D341Med (cell line): ENCODE data around the gene NCR2.
"Not testable (repeated sequence)": the region's sequence is repeated elsewhere in the genome, so short reads cannot be mapped to it uniquely, and the experiment has no call there.

Experiments
- DNase-seq: peaks from one replicate; pipeline ENCODE4 v3.0.0; 2012; ENCODE audit warnings: low spot score

Gene NCR2, protein sequence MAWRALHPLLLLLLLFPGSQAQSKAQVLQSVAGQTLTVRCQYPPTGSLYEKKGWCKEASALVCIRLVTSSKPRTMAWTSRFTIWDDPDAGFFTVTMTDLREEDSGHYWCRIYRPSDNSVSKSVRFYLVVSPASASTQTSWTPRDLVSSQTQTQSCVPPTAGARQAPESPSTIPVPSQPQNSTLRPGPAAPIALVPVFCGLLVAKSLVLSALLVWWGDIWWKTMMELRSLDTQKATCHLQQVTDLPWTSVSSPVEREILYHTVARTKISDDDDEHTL

DNA sequence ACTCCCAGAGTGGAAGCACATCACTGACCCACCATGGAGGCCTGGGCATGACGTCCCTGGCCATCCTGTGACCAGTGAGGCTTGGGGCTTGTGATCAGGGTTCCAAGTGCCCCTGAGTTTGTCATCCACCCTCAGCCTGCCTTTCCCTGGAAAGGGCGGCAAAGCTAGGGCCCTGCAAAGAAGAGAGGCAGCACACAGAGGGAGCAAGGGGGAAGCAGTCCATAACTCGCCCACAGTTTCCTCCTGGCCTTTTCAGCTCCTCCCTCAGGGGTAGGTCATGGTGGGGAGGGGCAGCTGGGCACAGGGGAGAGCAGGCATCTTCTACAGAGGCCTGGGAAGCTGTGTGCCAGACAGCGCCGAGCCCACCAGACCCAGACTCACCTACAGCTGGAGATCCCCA, at the start of gene NCR2:
NCR2 (plus strand) TSS at position 313 of the 400 bp plus-strand sequence. CDS start 269 bp downstream, outside the sequence.
- DNase-seq: no peak

DNA sequence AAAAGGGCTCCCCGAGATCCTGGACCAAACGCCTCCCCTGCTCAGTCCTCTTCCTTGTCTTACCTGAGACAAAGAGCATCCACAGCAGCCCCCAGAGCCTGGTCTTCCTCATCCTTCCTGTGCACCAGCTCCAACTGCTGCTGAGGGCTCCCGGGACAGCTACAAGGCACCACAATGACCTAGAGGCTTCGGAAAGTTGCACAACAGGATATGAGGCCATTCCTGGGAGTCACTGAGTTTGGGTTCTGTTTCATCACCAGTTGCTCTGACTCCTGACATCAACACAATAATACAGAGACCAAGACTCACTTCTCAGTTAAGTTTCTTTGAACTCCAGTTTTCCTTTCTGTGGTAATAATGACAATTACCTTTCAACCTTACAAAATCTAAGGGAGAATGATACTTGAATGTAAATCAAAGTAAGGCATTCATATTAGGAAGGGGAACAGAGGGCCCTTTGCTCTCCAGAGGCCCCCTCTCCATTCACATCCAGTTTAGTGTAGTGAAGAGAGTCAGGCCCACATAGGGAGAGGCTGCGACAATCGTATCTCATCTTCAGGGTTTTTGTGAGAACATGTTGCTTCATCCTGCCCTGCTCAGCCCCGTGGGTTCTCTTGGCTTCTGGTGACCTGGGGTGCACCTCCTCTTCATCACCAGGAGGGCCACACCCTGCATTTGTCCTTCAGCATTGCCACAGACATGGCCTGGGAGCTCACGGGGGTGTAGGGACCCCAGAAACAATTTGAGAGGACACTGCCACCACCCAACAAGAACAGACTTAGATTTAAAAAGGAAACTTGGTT, 48.7 kb upstream of the NCR2 start, which contains the start of gene TREM1:
TREM1 (minus strand) TSS at position 139 of the 803 bp plus-strand sequence; CDS start at position 112, 27 bp downstream.
- no peak for DNase-seq

DNA sequence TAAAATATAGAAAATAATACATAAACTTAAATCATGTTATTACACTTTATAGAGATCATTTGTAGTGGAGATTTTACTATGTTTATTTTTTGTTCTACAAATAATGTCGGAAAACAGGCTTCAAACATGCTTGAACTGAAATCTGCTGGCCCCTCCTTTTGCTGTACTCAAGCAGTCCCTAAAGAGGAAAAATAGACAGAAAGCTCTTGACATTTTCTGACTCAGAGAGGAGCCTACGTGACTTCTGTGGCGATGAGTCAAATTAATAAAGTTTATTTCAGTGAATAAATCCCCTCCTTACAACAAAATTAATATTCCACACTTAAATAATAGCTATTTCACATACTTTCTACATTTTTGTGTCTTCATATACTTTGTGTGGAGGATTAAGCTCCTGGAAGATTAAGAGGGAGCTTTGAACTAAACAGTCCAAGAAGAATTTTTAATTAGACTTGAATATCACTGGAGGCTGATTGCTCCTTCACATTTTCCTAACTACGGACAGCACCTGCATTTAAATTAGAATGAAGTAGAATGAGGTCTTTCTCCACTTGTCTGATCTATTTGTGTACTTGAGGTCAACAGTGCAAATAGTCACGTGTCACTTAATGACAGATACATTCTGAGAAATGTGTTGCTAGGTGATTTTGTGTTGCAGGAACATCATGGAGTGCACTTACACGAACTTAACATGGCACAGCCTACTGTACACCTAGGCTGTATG, 47.2 kb upstream of the NCR2 start:
- DNase-seq: no peak

DNA sequence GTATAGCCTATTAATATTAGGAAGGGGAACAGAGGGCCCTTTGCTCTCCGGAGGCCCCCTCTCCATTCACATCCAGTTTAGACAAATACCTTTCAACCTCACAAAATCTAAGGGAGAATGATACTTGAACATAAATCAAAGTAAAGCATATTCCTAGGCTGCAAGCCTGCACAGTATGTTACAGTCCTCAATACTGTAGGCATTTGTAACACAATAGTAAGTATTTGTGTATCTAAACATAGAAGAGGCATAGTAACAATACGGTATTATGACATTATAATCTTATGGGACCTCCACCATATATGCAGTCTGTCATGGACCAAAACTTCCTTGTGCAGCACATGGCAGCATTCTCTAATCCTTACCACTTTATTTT, 46.7 kb upstream of the NCR2 start:
- no peak for DNase-seq

DNA sequence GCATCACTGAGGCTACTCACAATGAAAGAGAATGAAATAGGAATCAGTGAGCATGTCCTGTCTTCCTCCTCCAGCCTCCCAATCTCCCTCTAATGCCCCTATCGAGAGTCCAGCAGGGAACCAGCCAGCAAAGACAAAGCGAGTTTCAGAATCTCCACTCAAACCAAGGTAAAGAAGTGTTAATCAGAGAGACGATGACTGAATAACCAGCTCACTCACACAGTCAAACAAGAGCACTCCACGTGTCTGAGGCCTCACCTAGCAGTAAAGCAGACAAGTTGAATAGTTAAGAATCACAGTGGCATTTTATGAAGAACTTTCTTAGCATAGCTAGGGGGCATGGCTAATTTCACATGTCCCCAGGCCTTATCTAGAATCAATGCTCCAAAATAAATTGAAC, 45.6 kb upstream of the NCR2 start:
- no peak for DNase-seq

- no peak for DNase-seq
Observed at GRCh38 chr6:41291717-41292116, 43.7 kb upstream of the NCR2 start.

- DNase-seq: no peak
Observed at GRCh38 chr6:41294214-41294872, 41.1 kb upstream of the NCR2 start.

- DNase-seq: not testable (repeated sequence)
Observed at GRCh38 chr6:41297248-41297647, 38.2 kb upstream of the NCR2 start.

- no peak for DNase-seq
Observed at GRCh38 chr6:41298785-41299502, 36.5 kb upstream of the NCR2 start.

DNA sequence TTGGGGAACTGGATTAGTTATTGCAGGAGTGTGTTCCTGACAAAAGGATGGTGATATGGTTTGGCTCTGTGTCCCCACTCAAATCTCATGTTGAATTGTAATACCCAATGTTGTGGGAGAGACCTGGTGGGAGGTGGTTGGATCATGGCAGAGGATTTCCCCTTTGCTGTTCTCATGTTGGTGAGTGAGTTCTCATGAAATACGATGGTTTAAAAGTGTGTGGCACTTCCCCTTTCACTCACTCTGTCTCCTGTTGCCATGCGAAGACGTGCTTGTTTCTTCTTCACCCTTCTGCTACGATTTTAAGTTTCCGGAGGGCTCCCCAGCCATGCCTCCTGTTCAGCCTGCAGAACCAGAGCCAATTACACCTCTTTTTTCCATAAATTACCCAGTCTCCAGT, 32.8 kb upstream of the NCR2 start:
- DNase-seq: no peak

DNA sequence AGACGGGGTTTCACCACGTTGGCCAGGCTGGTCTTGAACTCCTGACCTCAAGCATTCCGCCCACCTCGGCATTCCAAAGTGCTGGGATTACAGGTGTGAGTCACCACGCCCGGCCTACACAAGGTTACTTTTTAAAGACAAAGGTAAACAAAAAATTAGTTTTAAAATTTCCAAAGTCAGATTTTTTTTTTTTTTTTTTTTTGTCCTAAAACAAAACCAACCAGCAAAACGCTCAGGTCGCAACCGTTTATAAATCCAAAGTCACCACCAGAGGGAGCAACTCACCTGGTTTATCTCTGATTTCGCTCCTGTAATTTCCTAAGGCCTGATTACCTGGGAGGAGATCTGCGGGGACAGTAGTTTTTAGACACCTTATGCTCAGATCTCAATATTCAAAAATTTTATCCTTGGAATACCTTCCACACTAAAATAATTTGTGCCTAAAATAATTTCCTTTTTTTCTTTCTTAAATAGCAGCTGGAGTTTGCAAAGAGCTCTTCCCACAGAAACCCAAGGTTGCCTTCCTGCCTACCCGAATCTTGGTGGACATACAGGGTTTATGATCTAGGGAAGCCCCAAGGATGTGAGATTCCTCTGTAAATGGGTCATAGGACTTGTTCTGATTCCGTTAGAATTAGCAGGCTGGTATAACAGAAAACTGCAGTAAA, 29.1 kb upstream of the NCR2 start:
- DNase-seq: peak; percentile 58

DNA sequence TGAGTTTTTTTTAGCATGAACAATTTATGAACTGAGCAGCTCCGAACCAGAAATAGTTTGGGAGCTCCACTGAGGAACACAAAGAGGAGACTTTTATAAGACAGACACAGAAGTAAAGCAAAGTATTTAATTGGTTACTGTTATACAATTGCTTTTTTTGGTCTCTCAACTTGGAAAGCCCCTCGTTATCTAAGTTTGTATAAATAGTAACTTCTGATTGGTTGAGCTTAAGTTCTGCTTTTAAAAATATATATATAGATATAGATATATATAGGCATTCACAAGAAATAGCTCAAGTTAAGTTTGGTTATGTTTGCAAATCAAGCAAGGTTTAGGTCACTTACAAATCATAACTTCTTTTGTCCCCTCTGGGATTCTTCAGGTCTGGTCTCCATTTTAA, 20.2 kb upstream of the NCR2 start:
- no peak for DNase-seq

DNA sequence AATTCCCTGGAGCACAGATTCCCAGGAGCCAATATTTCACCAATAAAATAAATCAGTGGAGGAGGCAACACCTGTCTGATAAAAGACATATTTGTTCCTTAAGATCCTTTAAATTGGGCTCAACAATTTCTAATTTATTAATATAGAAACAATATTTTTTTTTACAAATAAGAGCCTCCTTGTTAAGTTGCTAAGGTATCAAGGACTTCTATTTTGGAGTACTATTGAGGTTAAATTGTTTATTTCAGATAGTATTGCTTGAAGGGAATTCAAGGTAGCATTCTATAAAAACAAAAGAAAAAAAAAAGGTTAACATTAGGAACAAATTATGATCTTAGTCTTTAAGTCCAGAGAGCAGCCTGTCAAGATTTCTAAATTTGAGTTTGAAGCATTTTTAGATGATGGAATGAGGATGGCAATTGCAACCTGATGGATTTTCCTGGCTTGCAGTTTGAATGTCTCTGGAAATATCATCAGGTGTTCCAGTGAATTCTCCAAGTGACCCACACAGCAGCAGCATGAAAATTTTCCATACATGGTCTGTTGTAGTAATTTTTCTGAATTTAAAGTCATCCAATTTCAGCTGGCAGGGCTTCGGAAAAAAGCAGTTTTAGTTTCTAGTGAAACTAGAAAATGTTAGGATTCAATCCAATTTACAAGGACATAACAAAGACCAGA, 19.3 kb upstream of the NCR2 start:
- DNase-seq: no peak

DNA sequence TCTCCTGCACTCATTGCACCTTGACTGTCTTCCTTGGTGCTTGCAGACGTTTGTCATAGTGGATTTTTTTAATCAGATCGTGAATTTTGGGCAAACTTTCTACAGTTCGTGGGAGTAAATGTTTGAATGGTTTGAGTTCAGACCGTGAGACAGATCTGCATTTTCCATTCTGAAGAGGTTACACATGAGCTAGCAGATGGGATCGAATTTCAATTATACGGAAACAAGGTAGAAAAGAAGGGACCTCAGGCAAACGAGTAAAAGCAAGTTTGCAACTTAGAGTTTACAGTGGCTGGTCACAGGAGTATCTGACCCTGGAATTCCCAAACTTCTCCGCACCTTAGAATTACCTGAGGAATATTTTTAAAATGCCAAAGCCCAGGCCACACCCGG, 17.2 kb upstream of the NCR2 start:
- no peak for DNase-seq

DNA sequence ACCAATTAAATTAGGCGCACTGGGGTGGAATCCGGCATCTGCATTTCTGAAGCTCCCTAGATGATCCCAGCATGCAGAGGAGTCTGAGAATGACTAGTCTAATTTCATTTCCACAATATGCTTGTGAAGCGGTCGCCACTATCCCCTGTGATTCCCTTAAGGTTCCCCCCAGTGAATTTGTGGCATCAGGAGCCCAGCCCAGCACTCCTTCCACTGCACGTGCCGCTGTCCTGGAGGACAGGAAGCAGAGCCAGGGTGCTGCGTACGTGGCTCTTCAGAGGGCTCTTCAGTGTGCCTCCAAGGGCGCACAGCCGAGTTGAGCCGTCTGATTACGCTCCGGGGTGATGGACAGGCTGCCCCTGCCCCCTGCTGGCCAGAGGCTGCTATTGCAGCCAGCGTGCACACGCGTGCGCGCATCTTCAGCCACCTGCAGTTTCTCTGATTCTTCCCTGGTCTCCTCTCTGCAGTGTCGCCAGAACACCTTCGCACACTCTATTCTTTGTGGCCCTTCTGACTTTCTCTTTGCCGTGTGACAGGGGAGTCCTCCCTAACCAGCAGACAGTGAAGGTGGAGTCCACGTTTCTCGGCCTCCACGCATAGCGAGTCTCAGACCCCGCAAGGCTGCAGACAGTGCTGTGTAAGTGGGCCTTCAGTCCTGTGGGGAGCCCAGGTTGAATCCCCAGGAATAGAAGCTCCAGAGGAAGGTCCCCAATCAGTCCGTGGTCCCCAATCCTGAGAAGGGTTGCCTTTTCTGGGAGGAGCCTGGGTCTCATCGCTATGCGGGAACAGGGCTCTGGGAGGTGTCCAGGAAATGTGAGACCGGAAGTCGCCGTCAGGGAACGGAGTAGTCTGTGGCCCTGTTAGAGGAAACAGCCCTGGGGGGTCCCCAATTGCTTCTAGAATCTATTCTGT, 16.5 kb upstream of the NCR2 start:
- peak; percentile 90 for DNase-seq

DNA sequence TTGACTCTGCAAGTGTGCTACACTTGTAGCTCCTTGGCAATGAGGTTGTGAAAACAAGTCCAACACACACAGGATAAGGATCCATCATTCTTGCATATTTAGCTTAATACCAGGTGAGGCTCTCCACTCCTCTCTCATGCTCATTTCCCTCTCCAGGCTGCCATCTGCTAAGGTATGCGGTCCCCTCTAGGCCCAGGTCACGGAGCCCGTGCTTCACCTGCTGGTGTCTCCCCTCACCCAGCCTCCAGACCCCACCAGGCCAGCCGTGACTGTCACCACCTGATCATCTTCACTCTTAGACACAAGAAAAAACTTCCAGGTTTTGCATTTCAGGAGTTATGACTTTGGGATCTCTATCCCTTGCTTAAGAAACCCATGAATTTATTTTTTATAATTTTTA, 14.2 kb upstream of the NCR2 start:
- DNase-seq: no peak

DNA sequence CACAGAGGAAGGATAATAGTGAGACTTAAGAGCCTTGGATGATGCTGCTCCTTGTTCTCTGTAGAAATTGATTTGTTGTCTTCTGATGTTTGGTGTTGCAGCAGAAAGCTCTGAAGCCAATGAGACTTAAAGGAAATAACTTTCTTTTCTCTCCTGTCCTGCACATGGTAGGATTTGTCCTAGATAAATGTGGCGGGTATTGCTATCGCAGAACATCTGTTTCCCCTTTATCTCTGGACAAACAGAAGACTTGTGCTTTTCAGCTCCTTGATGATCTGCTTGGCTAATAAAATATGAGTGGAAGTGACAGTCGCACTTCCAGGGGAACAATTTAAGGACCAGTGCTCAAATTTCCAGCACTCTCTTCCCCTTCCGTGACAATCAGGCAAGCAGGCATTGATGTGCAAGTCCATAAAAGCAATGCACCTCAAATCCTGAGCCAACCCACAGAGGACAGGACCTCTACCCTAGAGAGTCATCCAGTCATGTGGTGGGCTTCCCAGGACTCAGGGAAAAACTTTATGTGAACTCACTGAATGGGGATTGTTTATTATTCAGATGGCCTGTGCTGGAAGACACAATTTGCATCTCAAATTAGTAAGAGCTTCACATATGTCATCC, 9.9 kb upstream of the NCR2 start:
- no peak for DNase-seq

GRCh38 chr6:41326092-41326491, 9.3 kb upstream of the NCR2 start:
- no peak for DNase-seq

DNA sequence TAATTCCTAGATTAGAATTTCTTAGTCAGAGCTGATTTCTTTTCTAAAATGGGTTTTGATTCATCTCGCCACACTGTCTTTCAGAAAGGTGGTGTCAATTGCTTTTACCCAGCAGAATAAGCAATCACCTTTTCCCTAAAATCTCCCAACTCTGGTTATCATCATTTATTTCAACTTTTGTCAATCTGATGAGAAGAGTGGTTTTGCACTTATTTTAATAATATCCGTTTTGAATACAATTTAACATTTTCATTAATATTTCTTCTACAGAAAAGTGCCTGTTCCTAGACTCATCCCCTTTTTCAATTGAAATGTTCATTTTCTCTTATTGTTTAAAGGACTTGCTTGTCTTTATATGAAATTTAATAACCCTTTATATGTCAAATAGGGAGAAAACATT, 8.2 kb upstream of the NCR2 start:
- DNase-seq: no peak
